NB4 (cell line): ENCODE results near the gene FAM200C.
A peak's percentile ranks its signal among the peaks of the same experiment; 100 is the strongest.

Source experiments
- DNase-seq: peaks from one replicate; pipeline ENCODE4 v3.0.0; 2010; ENCODE audit warnings: low read depth
- H3K4me3 ChIP-seq: one replicate; pipeline ENCODE4 v1.5.1; 2011; ENCODE audit warnings: mild to moderate bottlenecking, low read depth, low read length, moderate library complexity
- MYC ChIP-seq: IDR thresholded peaks from 2 replicates; pipeline ENCODE4 v1.6.1; 2011; ENCODE audit warnings: low read depth, low read length
- POLR2A ChIP-seq: IDR thresholded peaks from 2 replicates; pipeline ENCODE4 v1.6.1; 2011; ENCODE audit warnings: mild to moderate bottlenecking; ENCODE audit not compliant: insufficient read length; ENCODE audit errors: extremely low read depth
- TF ChIP-seq, protein P1 (sequence below): IDR thresholded peaks from one replicate; pipeline ENCODE4 v1.5.1; 2012; ENCODE audit warnings: low read depth, low read length
- TF ChIP-seq, protein P2 (sequence below): IDR thresholded peaks from 2 replicates; pipeline ENCODE4 v1.6.1; 2011; ENCODE audit warnings: low read depth, low read length

Gene FAM200C

DNA sequence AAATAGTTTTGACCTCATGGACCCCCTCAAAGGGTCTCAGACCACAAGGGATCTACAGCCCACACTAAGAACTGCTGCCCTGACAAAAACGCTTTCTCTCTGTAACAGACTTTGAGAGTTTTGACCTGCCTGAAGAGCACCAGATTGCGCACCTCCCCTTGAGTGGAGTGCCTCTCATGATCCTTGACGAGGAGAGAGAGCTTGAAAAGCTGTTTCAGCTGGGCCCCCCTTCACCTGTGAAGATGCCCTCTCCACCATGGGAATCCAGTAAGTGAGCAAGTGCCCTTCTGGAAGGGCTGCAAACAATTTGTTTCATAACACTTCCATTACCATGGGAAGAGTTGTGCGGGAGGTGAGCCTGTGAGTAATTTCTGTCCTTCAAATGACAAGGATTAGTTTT, 27.8 kb upstream of the FAM200C start:
- TF ChIP-seq, protein P1, sequence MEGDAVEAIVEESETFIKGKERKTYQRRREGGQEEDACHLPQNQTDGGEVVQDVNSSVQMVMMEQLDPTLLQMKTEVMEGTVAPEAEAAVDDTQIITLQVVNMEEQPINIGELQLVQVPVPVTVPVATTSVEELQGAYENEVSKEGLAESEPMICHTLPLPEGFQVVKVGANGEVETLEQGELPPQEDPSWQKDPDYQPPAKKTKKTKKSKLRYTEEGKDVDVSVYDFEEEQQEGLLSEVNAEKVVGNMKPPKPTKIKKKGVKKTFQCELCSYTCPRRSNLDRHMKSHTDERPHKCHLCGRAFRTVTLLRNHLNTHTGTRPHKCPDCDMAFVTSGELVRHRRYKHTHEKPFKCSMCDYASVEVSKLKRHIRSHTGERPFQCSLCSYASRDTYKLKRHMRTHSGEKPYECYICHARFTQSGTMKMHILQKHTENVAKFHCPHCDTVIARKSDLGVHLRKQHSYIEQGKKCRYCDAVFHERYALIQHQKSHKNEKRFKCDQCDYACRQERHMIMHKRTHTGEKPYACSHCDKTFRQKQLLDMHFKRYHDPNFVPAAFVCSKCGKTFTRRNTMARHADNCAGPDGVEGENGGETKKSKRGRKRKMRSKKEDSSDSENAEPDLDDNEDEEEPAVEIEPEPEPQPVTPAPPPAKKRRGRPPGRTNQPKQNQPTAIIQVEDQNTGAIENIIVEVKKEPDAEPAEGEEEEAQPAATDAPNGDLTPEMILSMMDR, result no peak
- no peak for TF ChIP-seq MYC
- TF ChIP-seq POLR2A, result no peak
- TF ChIP-seq, protein P2, sequence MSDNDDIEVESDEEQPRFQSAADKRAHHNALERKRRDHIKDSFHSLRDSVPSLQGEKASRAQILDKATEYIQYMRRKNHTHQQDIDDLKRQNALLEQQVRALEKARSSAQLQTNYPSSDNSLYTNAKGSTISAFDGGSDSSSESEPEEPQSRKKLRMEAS, result no peak

DNA sequence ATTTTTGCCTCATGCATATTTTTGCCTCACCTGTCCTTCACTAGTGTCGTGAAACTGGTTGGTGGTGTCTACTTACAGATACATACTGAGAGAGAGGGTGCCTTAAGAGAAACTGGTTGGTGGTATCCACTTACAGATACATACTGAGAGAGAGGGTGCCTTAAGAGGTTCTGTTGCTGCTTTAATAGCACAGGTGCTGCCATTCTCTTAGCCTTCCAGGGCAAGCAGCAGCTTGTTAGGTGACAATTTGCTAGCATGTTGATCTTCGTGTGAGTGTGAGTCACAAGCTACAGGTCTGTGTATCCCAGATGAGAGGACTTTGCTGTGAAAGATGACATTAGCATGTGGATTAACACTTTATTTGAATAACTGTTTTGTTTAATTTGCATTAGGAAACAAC, 23.2 kb upstream of the FAM200C start:
- DNase-seq, result no peak
- TF ChIP-seq MYC (no peak), POLR2A (no peak)
- TF ChIP-seq, protein P2, result no peak
- TF ChIP-seq, protein P1, result no peak
- H3K4me3 ChIP-seq, result peak overlapping the region; percentile 93

More for the DNA sequence above, 27.8 kb upstream of the FAM200C start:
- no peak for DNase-seq
- no peak overlapping the region for H3K4me3 ChIP-seq

DNA sequence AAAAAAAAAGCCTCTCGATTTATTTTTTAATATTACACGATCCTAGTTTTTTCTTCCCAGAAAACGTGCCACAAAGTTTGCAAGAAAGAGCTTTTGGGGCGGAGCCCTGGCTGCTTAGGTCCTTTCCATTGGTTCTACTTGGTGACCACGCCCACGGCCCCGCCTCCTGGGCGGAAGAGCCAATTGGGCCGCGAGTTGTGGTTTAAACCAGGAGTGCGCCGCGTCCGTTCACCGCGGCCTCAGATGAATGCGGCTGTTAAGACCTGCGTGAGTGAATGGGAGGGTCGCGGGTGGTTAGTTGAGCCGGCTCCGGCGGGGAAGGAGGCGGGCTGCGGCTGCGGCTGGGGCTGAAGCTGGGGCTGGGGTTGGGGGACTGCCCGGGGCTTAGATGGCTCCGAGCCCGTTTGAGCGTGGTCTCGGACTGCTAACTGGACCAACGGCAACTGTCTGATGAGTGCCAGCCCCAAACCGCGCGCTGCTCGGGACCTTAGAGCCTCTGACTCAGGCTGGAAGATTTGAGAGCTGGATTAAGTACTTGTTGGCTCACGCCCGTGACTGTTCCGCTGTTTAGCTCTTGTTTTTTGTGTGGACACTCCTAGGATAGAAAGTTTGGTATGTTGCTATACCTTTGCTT, 21.9 kb upstream of the FAM200C start, which contains the start of gene PTTG1:
Gene PTTG1 (plus strand): TSS at position 231 of the 634 bp plus-strand sequence. CDS start 458 bp downstream, outside the sequence.
- peak within 1 kb of the TSS; percentile 93 for H3K4me3 ChIP-seq
- peak; percentile 98 for DNase-seq
- TF ChIP-seq, protein P1, result no peak
- peak; percentile 87 for TF ChIP-seq POLR2A
- TF ChIP-seq MYC, result peak; percentile 74; the same call in 1 of the 2 replicates
- TF ChIP-seq, protein P2, result peak; percentile 38

DNA sequence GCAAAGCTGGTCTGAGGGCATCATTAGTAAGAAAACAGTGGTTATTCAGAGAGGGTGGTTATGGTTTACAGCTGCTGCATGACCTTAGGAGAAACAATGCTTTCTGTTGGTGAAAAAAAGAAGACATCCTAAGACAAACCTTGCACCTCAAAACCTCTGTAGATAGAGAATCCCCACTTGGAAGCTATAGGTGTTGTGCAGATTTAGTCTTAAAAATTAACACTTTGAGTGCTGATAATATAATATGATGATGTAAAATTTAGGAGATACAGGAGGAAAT, 20.4 kb upstream of the FAM200C start:
- DNase-seq, result no peak
- peak overlapping the region; percentile 94 for H3K4me3 ChIP-seq
- TF ChIP-seq, protein P2, result no peak
- TF ChIP-seq MYC (no peak), POLR2A (no peak)
- TF ChIP-seq, protein P1, result no peak

DNA sequence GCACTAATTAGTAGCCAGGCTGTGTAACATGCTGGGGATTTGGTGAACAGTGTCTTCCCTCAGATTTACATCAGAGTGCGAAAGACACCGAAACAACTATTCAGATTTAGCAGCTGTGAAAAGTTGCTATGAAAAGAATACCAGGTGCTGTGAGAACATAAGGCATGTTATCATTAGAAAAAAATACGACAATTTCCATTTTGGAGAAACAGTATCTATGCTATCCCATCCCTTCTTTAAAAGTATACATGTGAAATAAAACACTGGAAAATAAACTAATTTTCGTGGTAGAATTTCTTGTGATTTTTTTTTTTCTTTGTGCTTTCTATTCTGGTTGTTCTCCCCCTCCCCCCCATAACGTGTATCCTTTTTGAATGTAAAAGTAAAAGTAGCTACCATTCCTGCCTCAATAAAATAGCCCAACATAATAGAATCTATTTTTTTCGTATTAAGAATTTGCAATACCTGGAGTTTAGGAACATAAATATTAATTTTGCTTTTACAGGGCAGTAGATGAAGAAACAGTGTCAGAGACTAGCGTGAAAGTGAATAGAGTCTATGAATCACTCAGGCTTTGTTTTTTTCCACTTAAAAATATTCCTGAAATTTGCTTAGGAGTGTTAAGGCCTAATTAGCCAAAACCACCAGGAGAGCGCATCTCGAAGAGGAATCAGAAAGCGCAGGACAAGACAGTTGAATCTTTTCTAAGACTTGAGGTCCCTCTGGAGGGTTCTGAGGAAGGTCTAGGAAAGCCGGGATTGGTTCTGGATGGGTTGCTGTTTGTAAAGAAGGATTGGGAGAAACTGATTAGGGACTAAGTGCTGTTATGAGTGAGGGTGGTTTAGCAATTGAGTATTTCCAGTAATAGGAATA, 19.8 kb upstream of the FAM200C start:
- no peak for DNase-seq
- peak overlapping the region; percentile 94 for H3K4me3 ChIP-seq
- TF ChIP-seq, protein P1, result no peak
- TF ChIP-seq, protein P2, result no peak
- TF ChIP-seq POLR2A (no peak), MYC (no peak)
